ENCODE results near the gene PRPH.

DNA sequence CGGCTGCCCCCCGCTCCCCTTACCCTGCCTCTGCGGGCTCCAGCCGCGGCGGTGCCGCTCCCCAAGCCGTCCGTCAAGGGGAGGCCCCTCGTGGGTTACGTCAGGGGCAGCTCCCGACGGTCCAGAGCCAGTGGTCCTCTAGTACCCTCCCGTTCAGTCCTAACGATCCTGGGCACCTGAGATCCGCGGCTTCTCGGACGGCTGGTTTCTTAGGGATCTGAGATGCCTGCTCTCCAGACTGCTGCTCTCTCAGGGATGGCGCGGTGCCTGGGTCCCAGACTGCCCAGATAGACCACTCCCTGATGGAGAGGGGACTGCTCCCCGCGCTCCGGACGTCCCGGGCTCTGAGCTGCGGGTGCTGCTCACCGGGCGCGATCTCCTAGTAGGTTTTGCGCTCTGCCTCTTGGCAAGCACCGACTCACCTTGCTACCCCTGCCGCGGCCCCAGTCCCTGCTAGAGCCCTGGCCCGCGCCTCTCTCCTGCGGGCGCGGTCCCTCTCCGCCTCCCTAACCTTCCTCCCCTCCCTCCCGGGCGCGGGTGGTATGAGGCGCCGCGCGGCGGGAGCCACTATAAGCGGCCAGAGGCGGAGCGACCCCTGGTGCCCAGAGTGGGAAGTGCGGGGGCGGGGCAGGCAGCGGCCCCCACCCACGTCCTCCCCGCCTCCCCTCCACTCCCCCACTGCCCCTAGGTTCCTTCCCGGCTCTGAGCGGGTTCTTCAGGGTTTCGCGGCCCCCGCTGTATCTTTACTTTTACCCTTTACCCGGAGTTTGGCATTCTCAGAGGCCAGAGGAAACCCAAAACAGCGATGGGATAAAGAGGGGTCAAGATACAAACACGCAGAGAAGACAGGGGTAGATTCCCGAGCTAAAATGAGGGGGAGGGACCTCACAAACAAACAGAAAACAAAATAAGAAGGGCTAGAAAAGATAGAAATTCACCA, 42.0 kb downstream of the PRPH start, which contains the start of gene C1QL4:
- no peak for TF ChIP-seq ZNF70 (CRISPR knock-in tag; IDR thresholded peaks at IDR 0.05)
- no peak for TF ChIP-seq ISL1 (CRISPR knock-in tag; IDR thresholded peaks at IDR 0.05)
- TF ChIP-seq ARNTL (CRISPR knock-in tag; IDR thresholded peaks at IDR 0.05; ENCODE audit: borderline replicate concordance, low read depth), result no peak
- TF ChIP-seq, protein P1, sequence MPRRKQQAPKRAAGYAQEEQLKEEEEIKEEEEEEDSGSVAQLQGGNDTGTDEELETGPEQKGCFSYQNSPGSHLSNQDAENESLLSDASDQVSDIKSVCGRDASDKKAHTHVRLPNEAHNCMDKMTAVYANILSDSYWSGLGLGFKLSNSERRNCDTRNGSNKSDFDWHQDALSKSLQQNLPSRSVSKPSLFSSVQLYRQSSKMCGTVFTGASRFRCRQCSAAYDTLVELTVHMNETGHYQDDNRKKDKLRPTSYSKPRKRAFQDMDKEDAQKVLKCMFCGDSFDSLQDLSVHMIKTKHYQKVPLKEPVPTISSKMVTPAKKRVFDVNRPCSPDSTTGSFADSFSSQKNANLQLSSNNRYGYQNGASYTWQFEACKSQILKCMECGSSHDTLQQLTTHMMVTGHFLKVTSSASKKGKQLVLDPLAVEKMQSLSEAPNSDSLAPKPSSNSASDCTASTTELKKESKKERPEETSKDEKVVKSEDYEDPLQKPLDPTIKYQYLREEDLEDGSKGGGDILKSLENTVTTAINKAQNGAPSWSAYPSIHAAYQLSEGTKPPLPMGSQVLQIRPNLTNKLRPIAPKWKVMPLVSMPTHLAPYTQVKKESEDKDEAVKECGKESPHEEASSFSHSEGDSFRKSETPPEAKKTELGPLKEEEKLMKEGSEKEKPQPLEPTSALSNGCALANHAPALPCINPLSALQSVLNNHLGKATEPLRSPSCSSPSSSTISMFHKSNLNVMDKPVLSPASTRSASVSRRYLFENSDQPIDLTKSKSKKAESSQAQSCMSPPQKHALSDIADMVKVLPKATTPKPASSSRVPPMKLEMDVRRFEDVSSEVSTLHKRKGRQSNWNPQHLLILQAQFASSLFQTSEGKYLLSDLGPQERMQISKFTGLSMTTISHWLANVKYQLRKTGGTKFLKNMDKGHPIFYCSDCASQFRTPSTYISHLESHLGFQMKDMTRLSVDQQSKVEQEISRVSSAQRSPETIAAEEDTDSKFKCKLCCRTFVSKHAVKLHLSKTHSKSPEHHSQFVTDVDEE (CRISPR knock-in tag; IDR thresholded peaks at IDR 0.05), result no peak
- TF ChIP-seq, protein P2, sequence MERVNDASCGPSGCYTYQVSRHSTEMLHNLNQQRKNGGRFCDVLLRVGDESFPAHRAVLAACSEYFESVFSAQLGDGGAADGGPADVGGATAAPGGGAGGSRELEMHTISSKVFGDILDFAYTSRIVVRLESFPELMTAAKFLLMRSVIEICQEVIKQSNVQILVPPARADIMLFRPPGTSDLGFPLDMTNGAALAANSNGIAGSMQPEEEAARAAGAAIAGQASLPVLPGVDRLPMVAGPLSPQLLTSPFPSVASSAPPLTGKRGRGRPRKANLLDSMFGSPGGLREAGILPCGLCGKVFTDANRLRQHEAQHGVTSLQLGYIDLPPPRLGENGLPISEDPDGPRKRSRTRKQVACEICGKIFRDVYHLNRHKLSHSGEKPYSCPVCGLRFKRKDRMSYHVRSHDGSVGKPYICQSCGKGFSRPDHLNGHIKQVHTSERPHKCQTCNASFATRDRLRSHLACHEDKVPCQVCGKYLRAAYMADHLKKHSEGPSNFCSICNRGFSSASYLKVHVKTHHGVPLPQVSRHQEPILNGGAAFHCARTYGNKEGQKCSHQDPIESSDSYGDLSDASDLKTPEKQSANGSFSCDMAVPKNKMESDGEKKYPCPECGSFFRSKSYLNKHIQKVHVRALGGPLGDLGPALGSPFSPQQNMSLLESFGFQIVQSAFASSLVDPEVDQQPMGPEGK (CRISPR knock-in tag; IDR thresholded peaks at IDR 0.05; ENCODE audit: borderline replicate concordance), result no peak
- TF ChIP-seq ZFP3 (CRISPR knock-in tag; IDR thresholded peaks at IDR 0.05), result no peak
- no peak for TF ChIP-seq ZC3H10 (CRISPR knock-in tag; IDR thresholded peaks at IDR 0.05)
